ENCODE data around the gene NRXN3.

DNA sequence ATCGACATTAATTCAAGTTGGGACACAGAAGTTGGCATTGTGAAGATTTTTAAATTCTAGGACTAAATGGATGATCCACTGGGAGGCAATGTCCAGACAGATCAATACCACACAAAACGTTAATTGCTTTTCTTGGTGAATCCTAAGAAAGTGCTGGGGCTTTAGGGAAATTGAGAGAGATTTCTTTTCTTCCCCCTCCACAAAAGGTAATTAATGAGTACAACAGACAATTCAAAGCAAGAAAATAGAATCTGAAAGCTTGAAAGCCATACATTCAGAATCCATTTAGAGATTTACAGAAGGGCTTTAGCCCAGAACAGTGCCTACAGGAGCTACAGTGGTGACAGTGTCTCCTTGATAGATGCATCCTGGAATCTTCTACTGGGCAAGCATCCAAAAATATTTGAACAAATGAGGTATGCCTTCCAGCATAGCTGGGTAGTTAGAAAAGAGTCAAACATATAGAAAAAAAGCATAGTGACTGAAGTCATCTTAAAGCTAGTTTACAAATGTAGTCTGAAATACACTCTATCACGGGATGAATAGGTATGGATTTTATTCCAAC lies 1323.0 kb downstream of the NRXN3 start:
- TF ChIP-seq EZH2 (IDR thresholded peaks at IDR 0.05; ENCODE audit: insufficient read depth, poor library complexity, severe bottlenecking) (no peak), EZH2phosphoT487 (IDR thresholded peaks at IDR 0.05; ENCODE audit: insufficient read depth, low read depth) (no peak)
